HG03460 (cell line): ENCODE measurements around the gene ARMC2.
"Not testable (repeated sequence)": the region's sequence is repeated elsewhere in the genome, so short reads cannot be mapped to it uniquely, and the experiment has no call there.

Experiments used
- ATAC-seq: cut with Tn5 transposase; IDR thresholded peaks from one replicate; pipeline ENCODE4 v1.9.1; 2021; ENCODE audit not compliant: unreplicated experiment

ARMC2 gene

DNA sequence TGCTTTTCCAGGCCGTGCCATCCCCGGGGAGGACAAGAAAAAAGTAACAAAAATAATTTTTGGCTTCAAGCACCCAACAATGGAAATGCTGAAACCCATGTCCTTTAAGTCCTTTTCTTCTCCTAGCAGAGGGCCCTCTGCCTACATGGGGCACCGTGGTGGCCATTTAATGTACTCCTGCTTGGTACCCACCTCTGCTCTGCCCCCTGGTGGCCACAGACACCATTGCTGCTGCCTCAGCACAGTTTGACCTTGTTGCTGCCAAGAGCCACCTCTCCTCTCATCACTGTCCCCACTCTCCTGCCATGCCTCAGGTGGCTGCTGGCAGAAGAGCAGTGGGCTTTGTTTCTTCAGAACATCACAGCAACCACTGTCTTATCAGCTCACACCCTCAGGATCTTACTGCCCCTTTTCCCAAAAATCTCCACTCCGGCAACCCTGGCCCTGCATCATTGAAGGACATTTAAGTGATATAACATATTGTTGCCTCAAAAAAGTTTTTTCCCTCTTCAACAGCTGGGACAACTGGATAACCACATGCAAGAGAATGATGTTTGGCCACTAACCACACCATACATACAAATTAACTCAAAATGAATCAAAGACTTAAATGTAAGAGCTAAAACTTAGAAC lies 12.9 kb upstream of the ARMC2 start:
- no peak for ATAC-seq

GRCh38 chr6:108836061-108836460 lies 12.2 kb upstream of the ARMC2 start:
- no peak for ATAC-seq

DNA sequence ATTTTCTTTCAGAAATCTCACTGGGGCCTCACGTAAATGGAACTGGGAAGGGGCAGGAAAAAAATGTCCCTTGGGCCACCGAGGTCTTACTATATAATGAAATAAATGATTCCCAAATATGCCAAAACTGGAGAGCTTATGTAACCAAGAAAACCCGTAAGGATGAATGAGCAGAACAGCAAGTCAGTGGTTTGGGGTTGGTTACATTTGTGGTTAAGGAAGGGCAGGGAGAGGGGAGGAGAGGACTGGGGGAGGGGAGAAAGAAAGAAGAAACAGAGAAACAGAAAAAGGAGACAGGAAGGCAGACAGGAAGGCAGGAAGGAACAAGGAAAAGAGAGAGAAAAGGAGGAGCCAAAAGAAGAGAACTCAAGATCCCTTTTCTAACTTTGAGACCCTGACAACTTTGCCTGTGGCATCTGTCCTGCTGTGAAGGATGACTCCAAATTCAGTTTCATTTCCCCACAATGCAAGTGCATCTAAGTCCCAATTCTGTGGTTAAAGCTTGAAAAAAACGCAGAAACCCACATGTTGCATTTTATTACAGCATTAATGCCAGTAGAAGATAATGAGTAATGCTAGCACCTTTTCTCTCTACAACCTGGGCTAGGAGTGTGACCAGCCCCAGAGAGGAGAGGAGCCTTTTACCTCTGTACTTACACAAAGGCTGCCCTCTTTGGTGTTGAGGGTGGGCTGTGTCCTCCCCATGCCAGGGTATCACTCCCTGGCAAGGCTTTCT lies 10.8 kb upstream of the ARMC2 start:
- ATAC-seq: no peak

- no peak for ATAC-seq
These were observed 10.0 kb upstream of the ARMC2 start for GRCh38 chr6:108838101-108838717.

DNA sequence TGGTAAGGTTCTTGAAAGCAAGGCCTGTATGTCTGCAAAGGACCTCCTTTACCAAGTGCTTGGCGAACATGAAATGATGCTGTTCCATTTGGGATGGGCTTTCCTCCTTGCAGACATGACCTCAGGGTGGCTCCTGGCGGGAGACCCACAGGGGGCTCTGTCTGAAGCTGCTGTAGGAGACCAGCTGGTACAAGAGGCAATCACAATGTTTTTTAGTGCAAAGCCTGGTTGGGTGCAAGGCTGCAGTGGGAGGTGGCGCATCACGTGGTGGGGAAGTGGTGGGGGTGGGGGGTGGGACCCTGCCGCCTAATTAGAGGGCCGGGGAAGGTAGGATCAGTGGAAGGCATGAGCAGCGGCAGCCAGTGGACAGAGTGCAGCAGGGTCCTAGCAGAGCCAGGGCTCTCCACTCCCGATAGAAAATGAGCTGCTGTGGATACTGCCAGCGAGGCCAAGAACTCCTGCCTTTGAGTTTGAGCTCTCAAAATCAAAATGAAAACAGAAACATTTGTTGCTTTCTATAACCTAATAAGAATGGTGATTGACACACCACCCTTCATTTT lies 9.1 kb upstream of the ARMC2 start:
- ATAC-seq: no peak

DNA sequence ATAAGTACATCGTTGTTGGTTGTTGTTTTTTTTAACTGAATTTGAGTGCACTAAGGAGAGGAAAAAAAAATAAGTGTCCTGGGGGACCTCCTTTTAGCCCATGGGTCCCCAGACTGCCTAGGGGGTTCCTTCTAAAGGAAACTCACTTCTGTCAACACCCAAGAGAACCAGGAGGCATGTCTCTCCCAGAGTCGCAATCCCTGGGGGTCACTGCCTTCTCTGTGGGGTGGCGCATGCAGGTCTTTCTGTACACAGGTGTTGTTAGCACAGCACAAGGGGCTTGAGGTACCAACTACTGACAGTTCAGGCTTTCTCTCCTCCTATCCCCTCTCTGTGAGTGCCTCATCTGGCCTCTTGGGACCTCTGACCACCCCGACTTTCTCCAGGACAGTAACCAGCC lies 7.3 kb upstream of the ARMC2 start:
- no peak for ATAC-seq

- no peak for ATAC-seq
These were observed 6.8 kb upstream of the ARMC2 start for GRCh38 chr6:108841377-108841855.

- no peak for ATAC-seq
These were observed 4.1 kb upstream of the ARMC2 start for GRCh38 chr6:108844135-108844534.

GRCh38 chr6:108845145-108845544 lies 3.1 kb upstream of the ARMC2 start:
- ATAC-seq: no peak

GRCh38 chr6:108846101-108846500 lies 2.1 kb upstream of the ARMC2 start:
- ATAC-seq: no peak

DNA sequence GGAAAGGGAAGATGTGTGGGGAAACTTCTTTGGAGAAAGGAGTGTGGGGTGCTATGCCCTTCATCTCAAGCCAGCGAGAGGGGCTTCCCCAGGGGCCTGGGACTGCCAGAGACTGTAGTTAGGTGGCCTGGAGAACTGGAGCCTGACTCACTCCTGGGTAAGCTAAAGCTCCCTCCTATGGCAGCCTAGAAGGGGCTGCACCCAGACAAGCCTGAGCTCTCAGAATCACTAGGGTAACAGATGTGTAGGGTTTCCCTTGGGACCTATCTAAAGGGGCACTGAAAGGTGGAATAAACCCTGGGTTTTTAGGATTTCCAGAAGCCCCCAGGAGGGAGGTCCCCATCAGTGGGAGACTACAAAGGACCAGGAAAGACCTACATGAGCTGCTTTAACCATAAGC lies 1.6 kb upstream of the ARMC2 start:
- no peak for ATAC-seq

DNA sequence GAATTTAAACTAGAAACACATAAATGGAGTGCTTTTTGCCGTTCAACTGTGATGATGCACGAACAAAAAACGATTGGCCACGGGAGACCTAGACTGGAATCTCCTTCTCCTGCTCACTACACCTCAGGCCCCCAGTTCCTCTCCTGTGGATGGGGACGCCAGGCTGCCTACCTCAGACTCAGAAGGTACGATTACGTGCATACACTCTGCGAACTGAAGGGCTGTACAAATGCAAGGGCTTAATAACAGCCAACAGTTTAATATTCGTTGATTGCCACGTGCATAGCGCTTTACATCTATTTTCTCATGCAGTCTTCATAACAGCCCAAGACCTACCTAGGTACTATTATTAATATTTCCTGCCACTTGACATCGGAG lies 495 bp upstream of the ARMC2 start:
- no peak for ATAC-seq

DNA sequence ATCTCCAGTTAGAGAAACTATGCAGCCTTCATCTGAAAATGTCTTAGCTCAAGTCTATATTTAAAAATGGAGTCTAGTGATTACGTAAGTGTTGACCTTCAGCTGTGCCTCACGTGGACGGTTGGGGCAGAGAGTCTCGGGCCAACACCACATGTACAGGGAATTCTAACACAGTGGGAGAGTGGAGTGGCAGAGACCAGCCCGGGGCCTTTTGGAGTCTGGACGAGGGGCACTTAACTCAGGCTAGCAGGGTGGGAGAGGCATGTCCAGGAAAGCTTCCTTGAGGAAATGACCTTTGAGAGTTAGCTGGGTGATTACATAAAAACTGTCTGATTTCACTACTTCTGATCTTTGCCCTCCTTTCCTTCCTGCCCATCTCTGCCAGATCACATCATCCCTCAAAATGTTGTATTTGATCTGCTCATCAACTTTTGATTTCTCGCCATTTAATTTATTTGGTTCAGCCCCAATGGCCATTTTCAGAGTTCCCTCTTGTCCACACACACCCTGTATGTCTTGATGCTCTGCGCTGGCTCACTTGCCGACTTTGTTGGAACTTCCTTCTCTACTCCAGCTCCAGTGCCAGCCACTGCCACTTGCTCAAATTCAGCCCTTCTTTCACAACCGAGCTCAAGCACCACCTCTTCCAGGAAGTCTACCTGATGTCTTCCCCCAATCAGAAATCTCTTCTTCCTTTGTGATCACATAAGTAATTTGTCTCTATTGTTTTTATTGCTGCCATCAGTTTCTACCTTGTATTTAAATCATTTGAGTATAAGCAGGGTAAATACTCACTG lies 2.6 kb downstream of the ARMC2 start:
- no peak for ATAC-seq

- ATAC-seq: no peak
These were observed 3.5 kb downstream of the ARMC2 start for GRCh38 chr6:108851756-108852155.

DNA sequence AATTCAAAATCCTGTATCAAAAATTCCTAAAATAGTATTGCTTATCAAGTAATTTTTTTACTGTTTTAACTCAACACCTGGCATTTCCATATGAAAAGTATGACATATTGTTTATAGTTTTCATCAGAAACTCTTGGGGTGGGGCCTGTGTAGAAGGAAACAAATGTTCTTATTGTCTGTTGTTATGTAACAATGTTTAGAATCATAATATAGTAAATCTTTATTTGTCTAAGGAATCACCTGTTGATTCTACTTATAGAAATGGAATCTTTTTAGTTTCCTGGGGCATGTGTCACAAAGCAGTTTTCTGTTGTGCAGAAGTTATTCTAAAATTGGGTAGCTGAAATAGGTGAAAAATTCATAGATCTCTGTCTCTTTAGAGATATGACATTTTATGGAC lies 4.9 kb downstream of the ARMC2 start:
- ATAC-seq: no peak

- no peak for ATAC-seq
These were observed 14.4 kb downstream of the ARMC2 start for GRCh38 chr6:108862479-108863191.

GRCh38 chr6:108865751-108866286 lies 17.6 kb downstream of the ARMC2 start:
- ATAC-seq: not testable (repeated sequence)

DNA sequence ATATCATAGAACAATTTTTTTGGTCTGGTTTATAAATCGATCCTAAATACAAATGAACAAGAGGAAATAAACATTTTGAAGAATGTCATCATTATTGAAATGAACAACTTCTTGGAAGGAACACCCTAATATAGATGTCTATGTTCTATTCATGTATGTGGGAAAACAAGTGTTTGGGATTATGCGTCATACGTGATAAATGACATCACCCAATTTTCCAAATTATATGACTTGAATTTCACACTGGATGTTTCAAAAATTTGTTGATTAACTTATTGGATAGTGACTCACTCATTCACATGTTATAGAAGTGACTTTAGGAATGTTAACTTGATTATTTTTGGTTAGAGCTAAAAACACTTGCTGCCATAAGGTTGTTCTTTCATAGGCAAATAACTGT lies 18.6 kb downstream of the ARMC2 start:
- no peak for ATAC-seq

DNA sequence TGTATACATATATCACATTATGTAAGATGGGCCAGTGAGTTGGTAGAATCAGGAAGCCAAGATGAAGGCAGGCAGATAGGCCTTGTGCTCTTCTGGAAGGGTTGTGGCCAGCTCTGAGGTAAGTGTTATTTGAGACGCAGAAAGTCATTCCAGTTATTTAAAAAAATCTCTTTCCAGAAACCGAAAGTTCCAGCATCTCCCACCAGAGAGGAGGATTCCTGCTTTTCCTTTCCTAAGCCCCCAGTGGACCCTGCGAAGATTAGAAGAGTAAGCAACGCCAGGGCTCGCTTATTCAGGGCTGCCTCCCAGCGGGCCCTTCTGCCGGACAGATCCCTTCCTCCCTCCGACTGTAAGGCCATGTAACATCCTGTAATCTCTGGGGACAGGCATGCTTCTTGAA lies 20.4 kb downstream of the ARMC2 start:
- ATAC-seq: no peak

DNA sequence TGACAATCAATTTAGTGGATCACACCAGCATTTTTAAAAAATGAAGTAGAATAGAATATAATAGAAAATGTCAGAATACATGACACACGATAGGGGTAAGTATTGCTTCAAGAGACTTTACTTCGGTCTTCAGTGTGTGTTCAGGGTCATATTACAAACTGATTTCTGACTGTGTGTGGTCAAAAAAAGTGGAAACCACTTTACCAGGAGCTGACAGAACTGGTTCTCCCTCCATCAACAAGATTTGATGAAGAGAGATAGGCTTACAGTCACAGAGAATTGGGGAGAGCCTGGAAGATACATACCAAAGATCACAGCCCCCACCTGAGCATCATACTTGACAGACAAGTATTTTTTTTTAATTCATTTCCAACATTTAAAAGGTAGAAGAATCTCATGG lies 21.7 kb downstream of the ARMC2 start:
- ATAC-seq: no peak
